Measurements from ENCODE around the gene TEX101. TPM values are rescaled to one million over a fixed set of nuclear protein-coding genes. Genes with fewer than 3 reads are reported as not detected.
"Not testable (repeated sequence)": the region's sequence is repeated elsewhere in the genome, so short reads cannot be mapped to it uniquely, and the experiment has no call there.

The TEX101 gene
- total and polyA plus RNA-seq, 4 experiments from 2014 or later = not detected

GRCh38 chr19:43430142-43430710, 15.5 kb downstream of the TEX101 start:
- no peaks in the 10 kb centered on the region for H3K27me3 Mint-ChIP-seq
- no peaks in the 10 kb centered on the region for H3K27me3 ChIP-seq (ENCODE audit: insufficient read depth, low read length)
- H3K36me3 ChIP-seq (ENCODE audit: insufficient read depth, low read length) = no peaks in the 10 kb centered on the region
- no peaks in the 10 kb centered on the region for H3K9me3 Mint-ChIP-seq
- H3K9me3 ChIP-seq (ENCODE audit: control insufficient read depth in 1 of 2, low read length in 2 of 2) = no peaks in the 10 kb centered on the region
- H3K4me1 Mint-ChIP-seq = peaks cover 18 to 30% (median 23%) of the 10 kb centered on the region in 4 donors
- H3K27ac ChIP-seq (ENCODE audit: low read depth, low read length) = no peak overlapping the region
- H3K27ac Mint-ChIP-seq = peak overlapping the region in 3 of 7 donors; percentile 14 to 97 (median 93)
- intact Hi-C loops (cut with micrococcal nuclease) = no loop called here
- CTCF ChIA-PET (ENCODE audit: partially characterized antibody) = interaction anchor here (1.0 to 21.7 kb wide), 5 partner anchors 9 to 125 kb away, joined by 4 to 835 read pairs (median 11); partner anchors contain the start of genes ETHE1 and ZNF575
- H3K4me3 ChIP-seq (ENCODE audit: low read length in 2 of 2) = no peak overlapping the region
- DNase-seq = peak in 1 of 5 donors; percentile 58
- H3K36me3 Mint-ChIP-seq = no peaks in the 10 kb centered on the region
- POLR2A ChIA-PET (ENCODE audit: partially characterized antibody) = interaction anchor here (0.6 to 1.6 kb wide), 5 partner anchors 9 to 97 kb away, joined by 3 to 11 read pairs (median 4); no protein-coding TSS in a partner anchor
- H3K4me3 Mint-ChIP-seq = peak overlapping the region in 1 of 8 donors; percentile 9
- peaks cover 33% of the 10 kb centered on the region for H3K4me1 ChIP-seq (ENCODE audit: insufficient read depth, low read length)

DNA sequence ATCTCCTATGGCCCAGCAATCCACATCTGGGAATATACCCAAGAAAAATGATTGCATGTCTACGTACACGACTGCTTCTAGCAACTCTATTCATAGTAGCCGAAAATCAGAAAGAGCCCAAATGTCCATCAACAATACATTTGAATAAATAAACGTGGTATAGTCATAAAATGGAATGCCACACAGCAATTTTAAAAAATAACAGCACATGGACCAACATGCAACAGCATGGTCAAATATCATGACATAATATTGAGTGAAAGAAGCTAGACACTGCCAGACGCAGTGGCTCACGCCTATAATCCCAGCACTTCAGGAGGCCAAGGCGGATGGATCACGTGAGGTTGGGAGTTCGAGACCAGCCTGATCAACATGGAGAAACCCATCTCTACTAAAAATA, 16.3 kb downstream of the TEX101 start:
- Histone ChIP-seq H3K4me1 (ENCODE audit: insufficient read depth, low read length) (peaks cover 26% of the 10 kb centered on the region), H3K27ac (ENCODE audit: low read depth, low read length) (no peak overlapping the region), H3K4me3 (ENCODE audit: low read length in 2 of 2) (no peak overlapping the region), H3K27me3 (ENCODE audit: insufficient read depth, low read length) (no peaks in the 10 kb centered on the region), H3K36me3 (ENCODE audit: insufficient read depth, low read length) (no peaks in the 10 kb centered on the region), H3K9me3 (ENCODE audit: control insufficient read depth in 1 of 2, low read length in 2 of 2) (no peaks in the 10 kb centered on the region)
- DNase-seq = no peak
- H3K4me3 Mint-ChIP-seq = no peak overlapping the region
- ChIA-PET POLR2A (ENCODE audit: partially characterized antibody) (interaction anchor here (0.6 to 1.6 kb wide), 5 partner anchors 8 to 97 kb away, joined by 3 to 11 read pairs (median 4); no protein-coding TSS in a partner anchor), CTCF (ENCODE audit: partially characterized antibody) (interaction anchor here (1.0 to 21.7 kb wide), 5 partner anchors 9 to 124 kb away, joined by 4 to 835 read pairs (median 11); partner anchors contain the start of genes ETHE1 and ZNF575)
- peak overlapping the region in 3 of 7 donors; percentile 43 to 97 (median 93) for H3K27ac Mint-ChIP-seq
- H3K4me1 Mint-ChIP-seq = peaks cover 20 to 29% (median 23%) of the 10 kb centered on the region in 4 donors
- no peaks in the 10 kb centered on the region for H3K36me3 Mint-ChIP-seq
- intact Hi-C loops (cut with micrococcal nuclease) = no loop called here
- H3K9me3 Mint-ChIP-seq = peaks cover 0 to 2% (median 0%) of the 10 kb centered on the region in 8 donors
- H3K27me3 Mint-ChIP-seq = no peaks in the 10 kb centered on the region

DNA sequence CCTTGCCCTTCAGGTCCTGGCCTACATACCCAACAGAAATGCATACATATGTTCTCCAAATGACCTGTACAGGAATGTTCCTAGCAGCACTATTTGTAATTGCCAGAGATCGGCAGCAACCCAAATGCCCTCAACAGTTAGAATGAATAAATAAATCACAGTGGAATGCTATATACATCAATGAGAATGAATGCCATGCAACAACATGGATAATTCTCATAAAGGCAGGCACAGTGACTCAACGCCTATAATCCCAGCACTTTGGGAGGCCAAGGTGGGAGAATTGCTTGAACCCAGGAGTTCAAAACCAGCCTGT, 18.6 kb downstream of the TEX101 start:
- Histone ChIP-seq H3K27me3 (ENCODE audit: insufficient read depth, low read length) (no peaks in the 10 kb centered on the region), H3K36me3 (ENCODE audit: insufficient read depth, low read length) (no peaks in the 10 kb centered on the region), H3K27ac (ENCODE audit: low read depth, low read length) (no peak overlapping the region), H3K4me3 (ENCODE audit: low read length in 2 of 2) (no peak overlapping the region), H3K9me3 (ENCODE audit: control insufficient read depth in 1 of 2, low read length in 2 of 2) (no peaks in the 10 kb centered on the region), H3K4me1 (ENCODE audit: insufficient read depth, low read length) (peaks cover 44% of the 10 kb centered on the region)
- no peak for DNase-seq
- CTCF ChIA-PET (ENCODE audit: partially characterized antibody) = interaction anchor here (1.0 to 21.7 kb wide), 6 partner anchors 10 to 163 kb away, joined by 3 to 835 read pairs (median 4); partner anchors contain the start of genes ETHE1, IRGQ, ZNF575 and ZNF576
- POLR2A ChIA-PET (ENCODE audit: partially characterized antibody) = interaction anchor here (1.2 to 3.0 kb wide), 4 partner anchors 14 to 86 kb away, joined by 8 to 23 read pairs (median 16); partner anchors contain the start of gene PHLDB3
- H3K4me1 Mint-ChIP-seq = peaks cover 38 to 43% (median 40%) of the 10 kb centered on the region in 4 donors
- no peaks in the 10 kb centered on the region for H3K36me3 Mint-ChIP-seq
- H3K27me3 Mint-ChIP-seq = no peaks in the 10 kb centered on the region
- peak overlapping the region in 5 of 7 donors; percentile 54 to 84 (median 68) for H3K27ac Mint-ChIP-seq
- no peak overlapping the region for H3K4me3 Mint-ChIP-seq
- intact Hi-C loops (cut with micrococcal nuclease) = loop anchor here (1.0 kb wide), 2 partner anchors 14 to 86 kb away; no protein-coding TSS in a partner anchor
- H3K9me3 Mint-ChIP-seq = peaks cover 0 to 2% (median 0%) of the 10 kb centered on the region in 8 donors

- Mint-ChIP-seq H3K27me3 (no peaks in the 10 kb centered on the region), H3K36me3 (no peaks in the 10 kb centered on the region), H3K27ac (peak overlapping the region in 2 of 7 donors; percentile 23 to 54), H3K4me3 (no peak overlapping the region), H3K4me1 (peaks cover 39 to 47% (median 43%) of the 10 kb centered on the region in 4 donors), H3K9me3 (peaks cover 0 to 2% (median 0%) of the 10 kb centered on the region in 8 donors)
- H3K4me3 ChIP-seq (ENCODE audit: low read length in 2 of 2) = no peak overlapping the region
- H3K9me3 ChIP-seq (ENCODE audit: control insufficient read depth in 1 of 2, low read length in 2 of 2) = no peaks in the 10 kb centered on the region
- H3K27ac ChIP-seq (ENCODE audit: low read depth, low read length) = no peak overlapping the region
- intact Hi-C loops (cut with micrococcal nuclease) = loop anchor here (1.0 kb wide), 2 partner anchors 14 to 86 kb away; no protein-coding TSS in a partner anchor
- peaks cover 47% of the 10 kb centered on the region for H3K4me1 ChIP-seq (ENCODE audit: insufficient read depth, low read length)
- no peaks in the 10 kb centered on the region for H3K27me3 ChIP-seq (ENCODE audit: insufficient read depth, low read length)
- H3K36me3 ChIP-seq (ENCODE audit: insufficient read depth, low read length) = no peaks in the 10 kb centered on the region
- no peak for DNase-seq
- CTCF ChIA-PET (ENCODE audit: partially characterized antibody) = interaction anchor here (0.9 to 21.7 kb wide), 4 partner anchors 14 to 94 kb away, joined by 3 to 835 read pairs (median 208); partner anchors contain the start of genes ETHE1 and ZNF575
- POLR2A ChIA-PET (ENCODE audit: partially characterized antibody) = interaction anchor here (0.8 to 3.0 kb wide), 4 partner anchors 13 to 100 kb away, joined by 3 to 16 read pairs (median 6); partner anchors contain the start of genes PHLDB3 and ZNF575
Measured at GRCh38 chr19:43433689-43434088, 19.0 kb downstream of the TEX101 start.

GRCh38 chr19:43435775-43436174, 21.1 kb downstream of the TEX101 start:
- Mint-ChIP-seq H3K36me3 (no peaks in the 10 kb centered on the region), H3K27me3 (no peaks in the 10 kb centered on the region), H3K4me1 (peaks cover 42 to 65% (median 55%) of the 10 kb centered on the region in 4 donors), H3K4me3 (peak overlapping the region in 2 of 8 donors; percentile 46 to 70), H3K9me3 (peaks cover 0 to 2% (median 0%) of the 10 kb centered on the region in 8 donors), H3K27ac (peak overlapping the region; percentile 77 to 95 (median 88))
- H3K36me3 ChIP-seq (ENCODE audit: insufficient read depth, low read length) = no peaks in the 10 kb centered on the region
- POLR2A ChIA-PET (ENCODE audit: partially characterized antibody) = interaction anchor here (0.7 to 3.5 kb wide), 4 partner anchors 11 to 265 kb away, joined by 3 to 16 read pairs (median 8); no protein-coding TSS in a partner anchor
- CTCF ChIA-PET (ENCODE audit: partially characterized antibody) = interaction anchor here (2.0 to 21.7 kb wide), 3 partner anchors 12 to 159 kb away, joined by 8 to 835 read pairs (median 413); partner anchors contain the start of genes ETHE1 and ZNF575
- intact Hi-C loops (cut with micrococcal nuclease) = loop anchor here (5.0 kb wide), 1 partner anchor 42 kb away; no protein-coding TSS in a partner anchor
- no peaks in the 10 kb centered on the region for H3K9me3 ChIP-seq (ENCODE audit: control insufficient read depth in 1 of 2, low read length in 2 of 2)
- H3K27ac ChIP-seq (ENCODE audit: low read depth, low read length) = no peak overlapping the region
- H3K27me3 ChIP-seq (ENCODE audit: insufficient read depth, low read length) = no peaks in the 10 kb centered on the region
- DNase-seq = no peak
- no peak overlapping the region for H3K4me3 ChIP-seq (ENCODE audit: low read length in 2 of 2)
- H3K4me1 ChIP-seq (ENCODE audit: insufficient read depth, low read length) = peaks cover 56% of the 10 kb centered on the region

- not testable (repeated sequence) for H3K9me3 ChIP-seq (ENCODE audit: control insufficient read depth in 1 of 2, low read length in 2 of 2); H3K36me3 ChIP-seq (ENCODE audit: insufficient read depth, low read length); H3K27me3 ChIP-seq (ENCODE audit: insufficient read depth, low read length); H3K4me3 ChIP-seq (ENCODE audit: low read length in 2 of 2); H3K9me3 Mint-ChIP-seq; H3K27me3 Mint-ChIP-seq; H3K36me3 Mint-ChIP-seq
- Mint-ChIP-seq H3K27ac (peak overlapping the region; percentile 91 to 97 (median 94)), H3K4me3 (peak overlapping the region in 6 of 8 donors; percentile 32 to 66 (median 52)), H3K4me1 (peaks cover 41 to 71% (median 57%) of the 10 kb centered on the region in 4 donors)
- intact Hi-C loops (cut with micrococcal nuclease) = loop anchor here (5.0 kb wide), 1 partner anchor 40 kb away; no protein-coding TSS in a partner anchor
- ChIA-PET POLR2A (ENCODE audit: partially characterized antibody) (interaction anchor here (0.8 to 3.5 kb wide), 6 partner anchors 11 to 96 kb away, joined by 3 to 36 read pairs (median 10); partner anchors contain the start of gene ZNF575), CTCF (ENCODE audit: partially characterized antibody) (interaction anchor here (2.0 to 21.7 kb wide), 5 partner anchors 11 to 157 kb away, joined by 8 to 835 read pairs (median 30); partner anchors contain the start of genes ETHE1 and ZNF575)
- DNase-seq = peak in 3 of 5 donors; percentile 19 to 53 (median 35)
- H3K27ac ChIP-seq (ENCODE audit: low read depth, low read length) = peak overlapping the region; percentile 34
- peaks cover 54% of the 10 kb centered on the region for H3K4me1 ChIP-seq (ENCODE audit: insufficient read depth, low read length)
Measured at GRCh38 chr19:43437284-43437683, 22.6 kb downstream of the TEX101 start.
